ENCODE results near the gene ACOX3. TPM values are rescaled to one million over a fixed set of nuclear protein-coding genes. Genes with fewer than 3 reads are reported as not detected.

ACOX3 gene
- total and polyA plus RNA-seq, 11 donors: 16.9 to 51.6 (median 24.1) TPM

GRCh38 chr4:8385611-8386010 lies 54.9 kb downstream of the ACOX3 start:
- TF ChIP-seq CTCF (IDR thresholded peaks at IDR 0.05) (no peak), POLR2A (IDR thresholded peaks at IDR 0.05) (no peak)
- intact Hi-C loops (cut with DNase I): loop anchor here in 1 of 10 donors (10.0 kb wide), 1 partner anchor 61 kb away; no protein-coding TSS in a partner anchor
- Histone ChIP-seq H3K4me3 (no peak overlapping the region), H3K27me3 (no peaks in the 10 kb centered on the region), H3K36me3 (peaks cover 0 to 58% (median 47%) of the 10 kb centered on the region in 9 donors), H3K27ac (peak overlapping the region in 7 of 12 donors; percentile 3 to 61 (median 49)), H3K4me1 (peaks cover 0 to 40% (median 16%) of the 10 kb centered on the region in 12 donors), H3K9me3 (no peaks in the 10 kb centered on the region)
- DNase-seq (peak in 3 of 5 donors; percentile 29 to 40 (median 39)), ATAC-seq (peak in 1 of 4 donors; percentile 9)
- WGBS, 4 donors: 73 to 84% (median 80%) methylated on average over 10 to 11 of the region's 11 CpGs

GRCh38 chr4:8385106-8385505 lies 55.4 kb downstream of the ACOX3 start:
- peaks cover 0 to 56% (median 42%) of the 10 kb centered on the region in 9 donors for H3K36me3 ChIP-seq
- no peaks in the 10 kb centered on the region for H3K9me3 ChIP-seq
- no peak overlapping the region for H3K4me3 ChIP-seq
- H3K27me3 ChIP-seq: no peaks in the 10 kb centered on the region
- intact Hi-C loops (cut with DNase I): loop anchor here in 1 of 10 donors (10.0 kb wide), 1 partner anchor 60 kb away; no protein-coding TSS in a partner anchor
- peak overlapping the region in 6 of 12 donors; percentile 39 to 61 (median 50) for H3K27ac ChIP-seq
- 60 to 72% (median 67%) methylated on average over 9 of the region's 9 CpGs for WGBS, 4 donors
- DNase-seq: peak in 2 of 5 donors; percentile 19 to 45
- TF ChIP-seq POLR2A (IDR thresholded peaks at IDR 0.05) (no peak), CTCF (IDR thresholded peaks at IDR 0.05) (no peak)
- H3K4me1 ChIP-seq: peaks cover 0 to 45% (median 16%) of the 10 kb centered on the region in 12 donors
- no peak for ATAC-seq

GRCh38 chr4:8384397-8385060 lies 56.0 kb downstream of the ACOX3 start:
- peak in 2 of 5 donors; percentile 17 to 27 for DNase-seq
- WGBS, 4 donors: 90 to 95% (median 94%) methylated on average over 24 to 26 of the region's 26 CpGs
- intact Hi-C loops (cut with DNase I): loop anchor here in 1 of 10 donors (10.0 kb wide), 1 partner anchor 60 kb away; no protein-coding TSS in a partner anchor

More at GRCh38 chr4:8384397-8385060, 56.0 kb downstream of the ACOX3 start:
- no peak for ATAC-seq
- H3K4me1 ChIP-seq: peaks cover 0 to 45% (median 16%) of the 10 kb centered on the region in 12 donors
- H3K9me3 ChIP-seq: no peaks in the 10 kb centered on the region
- H3K27ac ChIP-seq: peak overlapping the region in 5 of 12 donors; percentile 39 to 61 (median 51)
- TF ChIP-seq POLR2A (IDR thresholded peaks at IDR 0.05): no peak
- no peak for TF ChIP-seq CTCF (IDR thresholded peaks at IDR 0.05)
- H3K27me3 ChIP-seq: no peaks in the 10 kb centered on the region
- no peak overlapping the region for H3K4me3 ChIP-seq
- H3K36me3 ChIP-seq: peaks cover 0 to 57% (median 41%) of the 10 kb centered on the region in 9 donors
